GM18520 (cell line): ENCODE results near the gene LRRIQ1.
"Not testable (repeated sequence)": the region's sequence is repeated elsewhere in the genome, so short reads cannot be mapped to it uniquely, and the experiment has no call there.

Source experiments
- ATAC-seq: cut with Tn5 transposase; IDR thresholded peaks from one replicate; pipeline ENCODE4 v1.9.1; 2021; ENCODE audit not compliant: unreplicated experiment

The LRRIQ1 gene, protein sequence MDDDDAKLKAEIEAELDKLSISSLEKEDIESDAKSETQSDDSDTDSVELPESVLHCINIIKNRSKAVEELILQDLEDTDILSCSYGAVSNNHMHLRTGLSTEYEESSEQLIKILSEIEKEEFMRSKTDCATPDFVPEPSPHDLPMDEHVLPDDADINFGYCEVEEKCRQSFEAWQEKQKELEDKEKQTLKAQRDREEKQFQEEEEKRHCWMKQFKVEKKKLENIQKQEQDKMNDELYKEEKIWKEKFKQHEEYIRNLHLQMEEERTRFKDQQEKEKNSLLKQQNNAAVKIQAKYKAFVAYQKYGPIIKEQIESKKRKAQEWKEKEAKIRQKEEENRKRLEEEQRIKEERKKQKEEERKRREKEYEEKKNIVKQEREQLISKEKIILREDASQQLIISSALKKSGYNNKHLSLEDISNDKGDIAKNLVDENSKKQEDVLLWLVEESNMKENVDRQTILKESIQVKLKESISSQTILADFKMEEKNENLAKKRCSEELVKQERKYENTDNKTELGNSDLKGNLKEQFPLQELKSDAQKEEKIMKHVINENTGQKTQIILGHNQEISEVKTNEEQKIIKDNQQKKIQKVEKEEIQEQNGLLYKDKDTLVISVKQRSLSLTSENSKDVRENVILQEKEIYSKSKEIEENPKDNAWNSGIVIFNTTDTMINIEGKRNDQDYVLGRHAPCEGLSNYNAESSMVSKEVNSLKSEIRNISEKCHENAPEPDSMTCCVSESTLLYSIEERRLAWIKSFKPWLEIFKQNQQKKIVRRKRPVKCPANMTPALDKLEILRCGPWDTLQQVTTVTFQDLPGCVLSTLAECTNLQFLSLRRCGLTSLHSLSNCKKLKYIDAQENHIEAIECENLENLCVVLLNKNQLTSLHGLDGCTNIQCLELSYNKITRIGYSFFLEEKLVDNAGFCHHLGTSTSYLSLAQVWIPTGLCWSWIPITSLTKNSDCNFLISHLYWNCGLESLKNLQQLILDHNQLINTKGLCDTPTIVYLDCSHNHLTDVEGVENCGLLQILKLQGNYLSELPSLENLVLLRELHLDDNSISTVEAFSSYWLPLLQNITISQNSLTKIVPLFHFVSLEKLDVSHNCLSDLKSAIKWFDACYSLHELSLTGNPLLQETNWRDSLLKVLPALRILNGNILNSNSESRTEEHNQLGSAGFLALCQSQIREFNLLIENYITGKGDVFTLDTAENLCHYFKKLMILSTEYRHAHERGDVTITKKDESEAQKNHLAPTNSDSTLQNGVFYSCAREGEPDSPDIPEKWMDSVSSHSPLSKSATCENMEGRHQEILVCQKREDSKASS (N-terminal part only)

DNA sequence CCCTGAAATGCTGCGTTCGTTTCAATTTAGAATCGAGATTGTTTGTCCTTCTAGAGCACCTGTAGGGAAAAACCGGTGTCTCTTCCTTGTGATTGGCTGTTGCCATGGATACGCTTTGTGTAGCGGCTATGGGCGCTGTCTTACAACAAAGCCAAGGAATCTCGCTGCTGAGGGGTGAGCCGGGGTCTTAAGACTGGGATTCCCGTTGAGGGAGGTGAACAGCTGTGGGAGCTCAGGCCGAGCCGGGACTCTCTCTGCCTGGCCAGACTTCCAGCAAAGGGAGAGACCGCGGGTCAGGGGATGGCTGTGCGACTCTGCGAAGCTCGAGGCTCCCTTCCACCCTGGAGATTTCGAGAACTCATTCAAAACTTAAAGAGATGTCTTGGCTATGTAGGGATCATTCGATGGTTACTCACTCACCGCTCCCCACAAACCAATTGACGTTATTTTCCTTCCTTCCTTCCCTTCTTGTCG is at the start of gene LRRIQ1, which contains the start of gene TSPAN19:
Gene LRRIQ1, plus strand, starts transcription at position 118 of the 474 bp plus-strand sequence. CDS start 1,826 bp downstream, outside the sequence.
Gene TSPAN19, minus strand, starts transcription at position 44 of the 474 bp plus-strand sequence. CDS start 6,331 bp downstream, outside the sequence.
- peak; percentile 98 for ATAC-seq

DNA sequence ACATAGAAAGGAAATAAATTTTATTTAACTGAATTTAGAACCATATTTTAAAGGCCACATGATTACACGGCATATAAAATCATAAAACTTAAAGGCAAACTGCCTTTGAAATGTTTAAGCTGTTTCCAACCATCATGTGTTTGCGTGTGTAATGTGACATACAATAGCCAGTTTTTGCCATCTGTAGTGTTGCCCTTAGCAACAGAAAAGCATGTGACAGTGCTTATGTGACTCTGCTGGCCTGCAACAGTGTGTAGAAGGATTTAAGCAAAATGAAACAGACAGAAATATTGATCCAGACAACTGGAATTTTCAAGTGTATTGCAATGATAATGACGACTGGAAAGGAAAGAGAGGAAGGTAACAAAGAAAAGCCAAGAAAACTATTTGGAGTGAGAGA is 49.6 kb upstream of the LRRIQ1 start:
- ATAC-seq = no peak

DNA sequence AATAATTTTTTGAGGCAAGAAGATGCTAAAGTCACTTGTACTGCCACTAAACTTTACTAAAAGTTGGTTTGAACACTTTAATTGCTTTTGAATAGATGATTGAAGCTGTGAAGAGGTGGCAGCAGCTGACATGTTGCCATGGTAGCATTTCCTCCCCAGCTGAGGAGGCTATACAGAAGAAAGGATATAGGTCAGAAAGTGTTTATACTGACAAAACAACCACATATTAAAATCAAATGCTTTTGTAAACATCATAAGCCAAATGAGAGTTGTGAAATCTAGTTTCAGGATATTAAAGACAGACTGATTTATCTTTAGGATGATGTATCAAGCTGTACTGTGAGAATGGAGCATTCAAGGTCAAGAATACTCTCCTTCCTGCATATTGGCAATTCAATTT is 41.7 kb upstream of the LRRIQ1 start:
- no peak for ATAC-seq

DNA sequence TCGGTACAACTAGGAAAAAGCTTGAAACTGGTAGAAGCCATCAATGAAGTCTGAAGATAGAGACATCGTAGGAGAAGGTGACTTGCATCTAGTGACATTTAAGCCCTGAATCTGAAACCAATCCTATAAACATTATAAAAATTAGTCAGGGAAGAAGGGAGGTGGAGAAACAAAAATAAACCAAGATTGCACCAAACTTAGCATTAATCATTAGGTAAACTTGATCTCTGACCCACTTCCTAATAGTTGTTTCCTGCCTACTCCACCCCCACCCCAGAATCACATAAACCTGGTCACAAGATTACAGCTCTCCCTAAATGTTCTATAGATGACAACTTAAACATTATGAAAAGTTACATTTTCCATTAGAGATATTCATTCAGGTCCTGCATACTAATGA is 40.5 kb upstream of the LRRIQ1 start:
- ATAC-seq = no peak

DNA sequence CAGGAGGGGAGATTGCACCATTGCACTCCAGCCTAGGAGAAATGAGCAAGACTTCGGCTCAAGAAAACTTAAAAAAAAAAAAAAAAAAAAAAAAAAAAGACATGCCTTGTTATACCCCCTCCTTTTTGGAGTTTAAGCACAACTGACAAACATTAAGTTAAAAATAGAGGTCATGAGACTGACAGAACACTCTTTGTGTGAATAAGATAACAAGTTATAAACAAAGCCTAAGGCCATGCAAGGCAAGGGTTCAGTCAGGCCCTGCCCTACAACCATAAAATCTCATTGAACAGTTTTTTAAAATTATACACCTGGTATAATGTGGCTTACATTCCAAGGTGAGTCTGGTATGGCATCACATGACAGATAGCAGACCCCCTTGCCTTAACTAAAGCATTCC is 39.4 kb upstream of the LRRIQ1 start:
- no peak for ATAC-seq

DNA sequence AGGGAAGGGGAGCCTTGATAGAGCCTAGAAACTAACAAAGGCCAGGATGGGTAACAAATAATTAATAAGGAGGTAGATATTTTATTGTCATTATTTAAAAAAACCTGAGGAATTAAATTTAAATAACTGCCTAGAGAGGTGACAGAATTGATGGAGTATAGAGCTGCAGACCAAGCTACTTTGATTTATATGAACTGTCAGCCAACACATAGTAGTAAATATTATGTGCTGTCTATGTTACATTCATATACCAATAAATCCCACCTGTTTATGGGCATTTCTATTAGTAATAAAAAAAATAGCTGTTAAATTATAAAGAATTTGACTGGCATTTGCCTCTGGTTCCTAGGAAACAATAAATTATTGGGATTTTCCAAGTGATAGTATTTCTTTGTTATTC is 37.8 kb upstream of the LRRIQ1 start:
- no peak for ATAC-seq

DNA sequence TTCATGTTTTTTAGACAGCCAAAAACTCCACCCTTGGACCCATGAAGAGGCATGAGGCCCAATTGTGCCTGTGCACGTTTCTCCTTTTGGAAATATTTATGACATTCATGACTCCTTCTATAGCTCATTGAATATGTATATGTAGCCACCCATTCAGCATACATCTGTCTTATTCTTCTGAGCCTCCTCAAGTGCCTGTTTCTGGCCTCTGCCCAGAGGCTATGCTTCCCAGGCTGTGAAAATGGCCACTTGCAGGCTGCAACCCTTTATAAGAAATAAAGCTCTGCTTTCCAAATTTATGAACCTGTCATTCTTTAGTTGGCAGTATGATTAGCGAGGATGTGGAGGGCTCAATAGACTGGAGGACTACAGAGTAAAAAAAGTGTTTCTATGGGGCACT is 35.4 kb upstream of the LRRIQ1 start:
- ATAC-seq = no peak

DNA sequence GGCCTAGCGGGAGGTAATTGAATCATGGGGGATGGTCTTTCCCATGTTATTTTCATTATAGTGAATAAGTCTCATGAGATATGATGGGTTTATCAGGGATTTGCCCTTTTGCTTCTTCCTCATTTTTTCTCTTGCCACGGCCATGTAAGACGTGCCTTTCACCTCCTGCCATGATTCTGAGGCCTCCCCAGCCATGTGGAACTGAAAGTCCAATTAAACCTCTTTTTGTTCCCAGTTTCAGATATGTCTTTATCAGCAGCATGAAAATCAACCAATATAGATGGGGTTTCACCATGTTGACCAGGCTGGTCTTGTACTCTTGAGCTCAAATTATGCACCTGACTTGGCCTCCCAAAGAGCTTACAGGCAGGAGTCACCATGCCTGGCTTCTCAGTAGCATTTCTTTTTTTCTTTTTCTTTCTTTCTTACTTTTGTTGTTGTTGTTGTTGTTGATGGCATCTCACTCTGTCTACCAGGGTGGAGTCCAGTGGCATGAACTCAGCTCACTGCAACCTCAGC is 33.3 kb upstream of the LRRIQ1 start:
- ATAC-seq = no peak

DNA sequence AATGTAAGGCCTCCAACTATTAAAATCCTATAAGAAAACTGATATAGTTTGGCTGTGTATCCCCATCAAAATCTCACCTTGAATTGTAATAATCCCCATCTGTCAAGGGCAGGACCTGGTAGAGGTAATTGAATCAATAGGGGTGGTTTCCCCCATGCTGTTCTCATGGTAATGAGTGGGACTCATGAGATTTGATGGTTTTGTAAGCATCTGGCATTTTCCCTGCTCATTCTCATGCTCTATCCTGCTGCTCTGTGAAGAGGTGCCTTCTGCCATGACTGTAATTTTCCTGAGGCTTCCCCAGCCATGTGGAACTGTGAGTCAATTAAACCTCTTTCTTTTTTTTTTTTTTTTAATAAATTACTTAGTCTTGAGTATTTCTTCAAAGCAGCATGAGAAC is 31.9 kb upstream of the LRRIQ1 start:
- ATAC-seq = no peak

DNA sequence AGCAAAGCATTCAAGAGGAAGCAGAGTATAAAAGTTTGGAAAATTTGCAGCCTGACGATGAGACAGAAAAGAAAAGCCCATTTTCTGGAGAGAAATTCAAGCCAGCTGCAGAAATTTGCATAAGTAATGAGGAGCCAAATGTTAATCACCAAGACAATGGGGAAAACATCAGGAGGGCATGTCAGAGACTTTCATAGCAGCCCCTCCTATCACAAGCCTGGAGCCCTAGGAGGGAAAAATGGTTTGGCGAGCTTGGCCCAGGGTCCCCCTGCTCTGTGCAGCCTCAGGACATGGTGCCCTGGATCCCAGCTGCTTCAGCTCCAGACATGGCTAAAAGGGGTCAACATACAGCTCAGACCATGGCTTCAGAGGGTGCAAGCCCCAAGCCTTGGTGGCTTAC is 31.1 kb upstream of the LRRIQ1 start:
- not testable (repeated sequence) for ATAC-seq

DNA sequence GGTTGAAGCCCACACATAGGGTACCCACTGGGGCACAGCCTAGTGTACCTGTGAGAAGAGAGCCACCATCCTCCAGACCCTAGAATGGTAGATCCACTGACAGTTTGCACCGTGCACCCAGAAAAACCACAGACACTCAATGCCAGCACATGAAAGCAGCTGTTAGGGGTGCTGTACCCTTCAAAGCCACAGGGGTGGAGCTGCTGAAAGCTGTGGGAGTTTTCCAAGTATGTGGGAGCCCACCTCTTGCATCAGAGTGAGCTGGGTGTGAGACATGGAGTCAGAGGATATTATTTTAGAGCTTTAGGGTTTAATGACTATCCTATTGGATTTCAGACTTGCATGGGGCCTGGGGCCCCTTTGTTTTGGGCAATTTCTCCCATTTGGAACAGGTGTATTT is 30.5 kb upstream of the LRRIQ1 start:
- no peak for ATAC-seq

DNA sequence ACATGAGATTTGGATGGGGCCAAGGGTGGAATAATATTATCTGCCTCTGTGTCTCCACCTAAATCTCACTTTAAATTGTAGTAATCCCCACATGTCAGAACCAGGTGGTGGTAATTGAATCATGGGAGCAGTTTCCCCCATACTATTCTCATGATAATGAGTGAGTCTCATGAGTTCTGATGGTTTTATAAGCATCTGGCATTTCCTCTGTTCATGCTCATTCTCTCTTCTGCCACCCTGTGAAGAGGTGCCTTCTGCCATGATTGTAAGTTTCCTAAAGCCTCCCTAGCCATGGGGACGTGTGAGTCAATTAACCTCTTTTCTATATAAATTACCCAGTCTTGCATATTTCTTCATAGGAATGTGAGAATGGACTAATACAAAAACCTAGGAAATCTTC is 29.9 kb upstream of the LRRIQ1 start:
- no peak for ATAC-seq

DNA sequence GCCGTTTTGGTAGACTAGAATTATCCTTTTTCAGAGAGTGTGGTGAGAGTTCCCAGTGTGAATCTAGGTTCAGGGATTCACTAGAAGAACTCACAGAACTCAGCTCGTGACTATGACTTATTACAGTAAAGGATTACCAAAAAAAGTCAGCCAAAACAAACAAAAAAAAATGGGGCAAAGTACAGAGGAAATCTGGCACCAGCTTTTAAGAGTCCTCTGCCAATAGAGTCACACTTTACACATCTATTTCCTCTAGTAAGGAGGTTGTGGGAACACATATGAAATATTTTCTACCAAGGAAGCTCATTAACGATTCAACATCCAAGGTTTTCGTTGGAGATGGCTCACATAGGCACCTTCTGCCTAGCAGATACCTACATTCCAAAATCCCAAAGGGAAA is 28.3 kb upstream of the LRRIQ1 start:
- no peak for ATAC-seq

DNA sequence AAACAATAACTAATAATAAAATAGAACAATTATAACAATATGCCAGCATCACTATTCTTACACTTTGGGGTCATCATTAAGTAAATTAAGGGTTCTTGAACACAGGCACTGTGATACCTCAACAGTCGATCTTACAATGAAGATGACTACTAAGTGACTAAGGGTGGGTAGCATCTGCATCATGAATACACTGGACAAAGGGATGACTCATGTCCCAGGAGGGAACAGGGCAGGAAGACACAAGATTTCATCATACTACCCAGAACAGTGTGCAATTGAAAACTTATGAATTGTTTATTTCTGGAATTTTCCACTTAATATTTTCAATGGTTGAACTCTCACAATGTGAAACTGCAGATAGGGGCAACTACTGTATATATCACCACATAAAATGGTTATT is 19.7 kb upstream of the LRRIQ1 start:
- no peak for ATAC-seq

DNA sequence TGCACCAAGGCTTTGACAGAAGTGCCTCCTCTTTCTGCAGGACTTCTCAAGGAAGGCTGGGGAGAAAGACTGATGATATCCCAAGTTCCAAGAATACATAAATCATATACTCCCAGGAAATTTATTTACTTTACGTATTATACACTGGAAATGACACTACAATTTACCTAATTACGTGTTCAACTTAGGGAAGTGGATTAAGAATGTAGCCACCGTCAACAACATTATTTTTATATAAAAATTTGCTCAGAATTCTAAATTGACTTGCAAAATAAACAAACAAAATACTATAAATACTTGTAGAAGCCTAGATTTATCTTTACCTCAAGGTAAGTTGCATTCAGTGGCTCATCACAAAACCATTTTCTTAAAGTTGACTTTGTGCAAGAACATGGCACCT is 19.0 kb upstream of the LRRIQ1 start:
- ATAC-seq = no peak

DNA sequence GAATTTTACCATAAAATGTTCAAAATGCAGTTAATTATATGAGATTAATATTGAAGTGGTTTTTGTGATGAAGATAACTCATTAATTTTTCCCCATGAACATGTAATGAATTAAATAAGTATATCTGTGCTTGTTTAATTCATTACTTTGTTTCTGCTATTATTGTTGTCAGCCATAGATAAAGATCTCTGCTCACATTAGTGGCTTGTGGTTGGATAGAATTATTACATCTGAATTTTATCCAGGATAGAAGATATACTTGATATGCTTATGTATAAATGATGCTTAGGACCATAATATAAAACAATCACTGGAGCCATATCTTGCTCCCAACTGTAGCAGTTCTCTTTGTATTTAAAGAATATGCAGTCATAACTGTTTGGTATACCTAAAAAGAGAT is 18.5 kb upstream of the LRRIQ1 start:
- ATAC-seq = no peak

DNA sequence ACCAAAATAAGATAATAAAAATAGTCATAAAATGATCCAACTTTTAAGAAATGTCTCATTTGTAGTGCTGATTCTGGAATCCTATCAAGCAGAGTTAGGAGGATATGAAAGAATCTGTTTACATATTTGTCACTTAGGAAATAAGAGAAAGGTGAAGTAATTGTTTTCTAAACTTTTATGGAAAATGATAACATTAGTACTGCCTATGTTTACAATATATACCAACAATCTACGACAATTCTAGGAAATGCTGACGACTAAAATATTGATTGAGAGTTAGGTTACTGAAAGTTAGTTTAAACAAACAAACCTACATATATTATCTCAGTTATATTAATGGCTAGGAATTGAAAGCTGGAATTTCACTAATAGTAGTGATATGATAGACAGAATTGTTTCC is 18.1 kb upstream of the LRRIQ1 start:
- no peak for ATAC-seq

DNA sequence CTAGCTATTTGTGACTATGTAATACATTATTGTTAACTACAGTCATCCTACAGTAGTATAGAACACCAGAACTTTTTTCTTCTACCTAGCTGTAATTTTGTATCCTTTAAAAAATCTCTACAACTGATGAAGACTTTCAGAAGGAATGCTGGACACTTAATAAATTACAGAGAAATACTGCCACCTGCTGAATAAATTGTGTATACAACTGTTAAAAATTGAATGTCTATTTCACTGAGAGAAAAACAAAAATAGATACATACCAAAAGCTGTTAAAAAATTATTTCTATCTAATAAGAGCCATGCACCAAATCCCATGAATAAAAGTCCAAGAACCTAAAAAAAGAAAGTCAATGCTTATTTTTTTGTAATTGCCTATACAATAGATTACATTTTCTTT is 6.7 kb upstream of the LRRIQ1 start:
- no peak for ATAC-seq

DNA sequence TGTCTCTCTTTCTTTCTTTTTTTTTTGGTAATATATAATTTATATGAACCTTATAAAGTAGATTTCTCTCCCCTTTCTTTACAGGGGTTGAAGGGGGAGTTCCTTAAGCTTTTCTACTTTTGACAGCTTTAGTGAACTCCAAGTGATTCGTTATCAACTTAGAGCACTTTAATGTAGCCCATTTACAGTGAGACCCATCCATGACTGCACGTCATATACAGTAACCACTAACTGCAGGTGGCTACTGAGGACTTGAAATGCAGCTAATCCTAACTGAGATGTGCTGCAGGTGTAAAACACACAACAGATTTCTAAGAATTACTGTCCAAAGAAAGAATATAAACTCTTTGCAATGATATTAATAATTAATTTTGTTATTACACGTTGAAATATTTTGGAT is 582 bp downstream of the LRRIQ1 start:
- no peak for ATAC-seq

DNA sequence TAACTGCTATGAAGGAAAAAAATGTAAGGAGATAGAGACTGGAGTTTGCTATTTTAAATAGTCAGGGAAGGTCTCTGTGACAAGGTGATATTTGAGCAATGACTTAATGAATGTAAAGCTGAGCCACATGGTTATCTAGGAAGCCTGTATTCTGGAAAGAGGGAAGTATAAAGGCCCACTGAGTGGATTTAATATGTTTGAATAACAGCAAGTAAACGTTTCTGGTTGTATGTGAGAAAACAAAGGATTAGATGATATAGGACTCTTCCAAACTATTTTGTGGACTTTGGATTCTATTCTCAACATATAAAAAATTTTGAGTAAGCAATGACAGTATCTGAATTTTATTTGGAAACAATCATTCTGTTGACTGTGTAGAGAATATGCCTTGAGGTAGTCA is 5.2 kb downstream of the LRRIQ1 start:
- no peak for ATAC-seq

DNA sequence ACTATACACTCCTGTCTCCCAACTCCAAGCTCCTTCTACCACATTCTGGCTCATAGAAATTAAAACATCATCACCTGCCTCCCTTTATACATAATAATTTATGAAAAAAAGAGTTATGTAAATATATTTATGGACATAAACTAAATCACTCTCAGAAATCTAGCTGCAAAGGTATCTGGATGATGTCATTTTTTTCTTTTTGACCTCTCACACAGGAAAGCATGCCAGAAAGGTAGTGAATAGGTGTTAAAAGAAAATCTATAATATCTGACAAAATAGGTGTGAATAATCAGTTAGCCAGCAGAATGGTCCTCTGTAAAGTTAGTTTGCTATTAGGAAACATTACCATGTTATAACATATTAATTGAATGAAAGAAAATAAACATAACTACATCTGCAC is 7.7 kb downstream of the LRRIQ1 start:
- ATAC-seq = no peak
